ENCODE results near the gene TBX10. TPM values are rescaled to one million over a fixed set of nuclear protein-coding genes. Genes with fewer than 3 reads are reported as not detected.
"Not testable (repeated sequence)": the region's sequence is repeated elsewhere in the genome, so short reads cannot be mapped to it uniquely, and the experiment has no call there.

Gene TBX10
- total RNA-seq, 6 experiments from 2014 or later = not detected

GRCh38 chr11:67662142-67662834 is 22.7 kb upstream of the TBX10 start:
- H3K27ac Mint-ChIP-seq = no peak overlapping the region

GRCh38 chr11:67660752-67661151 is 21.2 kb upstream of the TBX10 start:
- not testable (repeated sequence) for H3K4me3 Mint-ChIP-seq; H3K36me3 Mint-ChIP-seq (ENCODE audit: low read depth); H3K27ac Mint-ChIP-seq; H3K4me1 Mint-ChIP-seq (ENCODE audit: low read depth); DNase-seq
- peaks cover 10% of the 10 kb centered on the region for H3K9me3 Mint-ChIP-seq
- peaks cover 22% of the 10 kb centered on the region for H3K27me3 Mint-ChIP-seq (ENCODE audit: insufficient read depth)

More at GRCh38 chr11:67662142-67662834, 22.7 kb upstream of the TBX10 start:
- Mint-ChIP-seq H3K4me1 (ENCODE audit: low read depth) (no peaks in the 10 kb centered on the region), H3K36me3 (ENCODE audit: low read depth) (no peaks in the 10 kb centered on the region), H3K9me3 (no peaks in the 10 kb centered on the region), H3K27me3 (ENCODE audit: insufficient read depth) (peaks cover 22% of the 10 kb centered on the region), H3K4me3 (no peak overlapping the region)
- DNase-seq = no peak
- TF ChIP-seq, protein P1, sequence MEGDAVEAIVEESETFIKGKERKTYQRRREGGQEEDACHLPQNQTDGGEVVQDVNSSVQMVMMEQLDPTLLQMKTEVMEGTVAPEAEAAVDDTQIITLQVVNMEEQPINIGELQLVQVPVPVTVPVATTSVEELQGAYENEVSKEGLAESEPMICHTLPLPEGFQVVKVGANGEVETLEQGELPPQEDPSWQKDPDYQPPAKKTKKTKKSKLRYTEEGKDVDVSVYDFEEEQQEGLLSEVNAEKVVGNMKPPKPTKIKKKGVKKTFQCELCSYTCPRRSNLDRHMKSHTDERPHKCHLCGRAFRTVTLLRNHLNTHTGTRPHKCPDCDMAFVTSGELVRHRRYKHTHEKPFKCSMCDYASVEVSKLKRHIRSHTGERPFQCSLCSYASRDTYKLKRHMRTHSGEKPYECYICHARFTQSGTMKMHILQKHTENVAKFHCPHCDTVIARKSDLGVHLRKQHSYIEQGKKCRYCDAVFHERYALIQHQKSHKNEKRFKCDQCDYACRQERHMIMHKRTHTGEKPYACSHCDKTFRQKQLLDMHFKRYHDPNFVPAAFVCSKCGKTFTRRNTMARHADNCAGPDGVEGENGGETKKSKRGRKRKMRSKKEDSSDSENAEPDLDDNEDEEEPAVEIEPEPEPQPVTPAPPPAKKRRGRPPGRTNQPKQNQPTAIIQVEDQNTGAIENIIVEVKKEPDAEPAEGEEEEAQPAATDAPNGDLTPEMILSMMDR (IDR thresholded peaks at IDR 0.05) = no peak

DNA sequence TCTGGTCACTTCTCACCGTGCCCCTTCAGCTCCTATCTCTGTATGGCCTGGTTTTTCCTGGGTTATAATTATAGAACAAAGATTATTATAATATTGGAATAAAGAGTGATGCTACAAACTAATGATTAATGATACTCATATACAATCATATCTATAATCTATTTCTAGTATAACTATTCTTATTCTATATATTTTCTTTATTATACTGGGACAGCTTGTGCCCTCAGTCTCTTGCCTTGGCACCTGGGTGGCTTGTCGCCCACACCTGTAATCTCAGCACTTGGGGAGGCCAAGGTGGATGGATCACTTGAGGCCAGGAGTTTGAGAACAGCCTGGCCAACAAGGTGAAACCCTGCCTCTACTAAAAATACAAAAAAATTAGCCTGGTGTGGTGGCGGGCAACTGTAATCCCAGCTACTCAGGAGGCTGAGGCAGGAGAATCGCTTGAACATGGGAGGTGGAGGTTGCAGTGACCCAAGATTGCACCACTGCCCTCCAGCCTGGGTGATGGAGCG is 20.1 kb upstream of the TBX10 start:
- not testable (repeated sequence) for H3K4me1 Mint-ChIP-seq (ENCODE audit: low read depth); H3K36me3 Mint-ChIP-seq (ENCODE audit: low read depth); DNase-seq; H3K27ac Mint-ChIP-seq; H3K4me3 Mint-ChIP-seq
- Mint-ChIP-seq H3K27me3 (ENCODE audit: insufficient read depth) (peaks cover 22% of the 10 kb centered on the region), H3K9me3 (peaks cover 13% of the 10 kb centered on the region)
- TF ChIP-seq, protein P1 (IDR thresholded peaks at IDR 0.05) = peak; percentile 64

- H3K9me3 Mint-ChIP-seq = peaks cover 13% of the 10 kb centered on the region
- H3K27ac Mint-ChIP-seq = no peak overlapping the region
- no peak for DNase-seq
- H3K4me1 Mint-ChIP-seq (ENCODE audit: low read depth) = no peaks in the 10 kb centered on the region; the same call in 1 of the 2 replicates
- H3K4me3 Mint-ChIP-seq = no peak overlapping the region
- H3K36me3 Mint-ChIP-seq (ENCODE audit: low read depth) = no peaks in the 10 kb centered on the region
- TF ChIP-seq, protein P1 (IDR thresholded peaks at IDR 0.05) = no peak
- peaks cover 14% of the 10 kb centered on the region for H3K27me3 Mint-ChIP-seq (ENCODE audit: insufficient read depth)
Measured at GRCh38 chr11:67657300-67657699, 17.7 kb upstream of the TBX10 start.

DNA sequence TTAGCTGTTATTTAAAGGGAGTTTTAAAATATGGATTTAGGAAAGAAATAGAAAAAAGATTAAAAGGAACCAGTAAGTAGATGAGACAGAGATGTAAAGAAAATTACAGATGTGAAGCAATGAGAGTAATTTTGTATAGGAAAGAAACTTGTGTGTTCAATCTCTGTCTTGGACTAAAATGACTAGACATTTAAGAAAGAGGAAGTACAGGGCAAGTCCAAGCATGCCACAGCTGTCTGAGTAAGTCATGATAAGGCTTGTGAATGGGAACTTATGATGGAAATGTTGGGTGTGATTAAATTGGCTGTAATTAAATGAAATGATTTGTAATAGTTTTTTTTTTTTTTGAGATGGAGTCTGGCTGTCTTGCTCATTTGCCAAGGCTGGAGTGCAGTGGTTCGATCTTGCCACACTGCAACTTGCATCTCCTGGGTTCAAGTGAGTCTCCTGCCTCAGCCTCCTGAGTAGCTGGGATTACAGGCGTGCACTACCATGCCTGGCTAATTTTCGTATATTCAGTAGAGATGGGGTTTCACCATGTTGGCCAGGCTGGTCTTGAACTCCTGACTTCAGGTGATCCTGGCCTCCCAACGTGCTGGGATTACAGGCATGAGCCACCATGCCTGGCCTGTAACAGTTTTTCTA is 16.8 kb upstream of the TBX10 start:
- Mint-ChIP-seq H3K4me3 (no peak overlapping the region), H3K27me3 (ENCODE audit: insufficient read depth) (peaks cover 6% of the 10 kb centered on the region), H3K4me1 (ENCODE audit: low read depth) (no peaks in the 10 kb centered on the region; the same call in 1 of the 2 replicates), H3K9me3 (peaks cover 13% of the 10 kb centered on the region), H3K27ac (no peak overlapping the region), H3K36me3 (ENCODE audit: low read depth) (no peaks in the 10 kb centered on the region)
- DNase-seq = no peak
- TF ChIP-seq, protein P1 (IDR thresholded peaks at IDR 0.05) = no peak

- DNase-seq = no peak
- Mint-ChIP-seq H3K4me3 (no peak overlapping the region), H3K27ac (no peak overlapping the region), H3K4me1 (ENCODE audit: low read depth) (no peaks in the 10 kb centered on the region; the same call in 1 of the 2 replicates), H3K9me3 (peaks cover 13% of the 10 kb centered on the region), H3K36me3 (ENCODE audit: low read depth) (no peaks in the 10 kb centered on the region), H3K27me3 (ENCODE audit: insufficient read depth) (peaks cover 6% of the 10 kb centered on the region)
- TF ChIP-seq, protein P1 (IDR thresholded peaks at IDR 0.05) = no peak
Measured at GRCh38 chr11:67654225-67654624, 14.7 kb upstream of the TBX10 start.

All from HFFc6 (cell line).